SK-N-SH (cell line): ENCODE data around the gene DYNLT3. TPM values are rescaled to one million over a fixed set of nuclear protein-coding genes. Genes with fewer than 3 reads are reported as not detected.

Experiments used
- CTCF ChIA-PET: fragments of 300-600, 350-600 bp; formaldehyde crosslinking; extraction: SDS; loops from one replicate; lab custom pipeline; 2021; lab: Yijun Ruan, JAX
- POLR2A ChIA-PET: fragments of 350-600 bp; sonication (Branson Sonifier 250); formaldehyde crosslinking; extraction: SDS; loops from one replicate; lab custom pipeline; 2020; ENCODE audit warnings: antibody characterized with exemption, inconsistent platforms; lab: Yijun Ruan, JAX
- DNase-seq: peaks from one replicate; pipeline ENCODE4 v3.0.0; 2012
- H2AFZ ChIP-seq: fragments of 200-600 bp; sonication (generic); 2 replicates; pipeline ENCODE4 v1.8.1; 2016; ENCODE audit warnings: antibody characterized with exemption, mild to moderate bottlenecking, low read depth
- H3F3A ChIP-seq: fragments of 200-600 bp; sonication (generic); replicated peaks from 2 replicates; pipeline ENCODE3; 2016; ENCODE audit warnings: antibody characterized with exemption, mild to moderate bottlenecking; ENCODE audit not compliant: insufficient read depth
- H3K27ac ChIP-seq, 2 experiments: fragments of 200-500 bp in 1 of 2; fragments of 200-600 bp in 1 of 2; sonication (Bioruptor generic) in 1 of 2; sonication (generic), shearing (Covaris generic) in 1 of 2; 2 replicates each; pipeline versions ENCODE4 v1.5.1 to v1.6.1; 2014 to 2016; ENCODE audit warnings: low read depth in 2 of 2, inconsistent platforms in 1 of 2, low read length in 1 of 2, mild to moderate bottlenecking in 1 of 2, mixed read lengths in 1 of 2
- H3K27me3 ChIP-seq: fragments of 200-600 bp; sonication (generic), shearing (Covaris generic); 2 replicates; pipeline ENCODE4 v1.6.1; 2016; ENCODE audit warnings: mixed run types; ENCODE audit not compliant: insufficient read depth
- H3K36me3 ChIP-seq, 2 experiments: fragments of 200-500 bp in 1 of 2; fragments of 200-600 bp in 1 of 2; sonication (Bioruptor generic) in 1 of 2; sonication (generic) in 1 of 2; replicated peaks in 1 of 2; 2 replicates each; pipeline versions ENCODE3 to v1.5.1; 2014 to 2016; ENCODE audit warnings: low read length in 1 of 2, mild to moderate bottlenecking in 1 of 2; ENCODE audit not compliant: insufficient read depth in 2 of 2, control insufficient read depth in 1 of 2
- H3K4me1 ChIP-seq, 2 experiments: fragments of 200-500 bp in 1 of 2; fragments of 200-600 bp in 1 of 2; sonication (Bioruptor generic) in 1 of 2; sonication (generic), shearing (Covaris generic) in 1 of 2; 2 replicates each; pipeline versions ENCODE4 v1.5.1 to v1.6.1; 2014 to 2016; ENCODE audit warnings: low read depth in 1 of 2, low read length in 1 of 2, mixed run types in 1 of 2; ENCODE audit not compliant: insufficient read depth in 2 of 2, control insufficient read depth in 1 of 2
- H3K4me2 ChIP-seq: fragments of 200-600 bp; sonication (generic), shearing (Covaris generic); 2 replicates; pipeline ENCODE4 v1.6.1; 2017; ENCODE audit warnings: mixed run types
- H3K4me3 ChIP-seq, 2 experiments: fragments of 200-500 bp in 1 of 2; fragments of 200-600 bp in 1 of 2; sonication (Bioruptor generic) in 1 of 2; sonication (generic), shearing (Covaris generic) in 1 of 2; 2 replicates each; pipeline versions ENCODE4 v1.5.1 to v1.8.1; 2014 to 2016; ENCODE audit warnings: low read depth in 2 of 2, inconsistent platforms in 1 of 2, low read length in 1 of 2, mild to moderate bottlenecking in 1 of 2, mixed read lengths in 1 of 2, moderate library complexity in 1 of 2
- H3K79me2 ChIP-seq: fragments of 200-600 bp; sonication (generic); 2 replicates; pipeline ENCODE4 v1.8.1; 2017; ENCODE audit warnings: mild to moderate bottlenecking; ENCODE audit not compliant: insufficient read depth
- H3K9ac ChIP-seq: fragments of 200-600 bp; sonication (generic); 2 replicates; pipeline ENCODE4 v1.6.1; 2017; ENCODE audit warnings: mixed run types
- H3K9me2 ChIP-seq: fragments of 200-600 bp; sonication (generic); 2 replicates; pipeline ENCODE4 v1.6.1; 2017; ENCODE audit warnings: mixed run types
- H3K9me3 ChIP-seq: fragments of 200-600 bp; sonication (generic); 2 replicates; pipeline ENCODE4 v1.6.1; 2017; ENCODE audit warnings: mixed run types, mild to moderate bottlenecking, moderate library complexity
- H4K20me1 ChIP-seq: fragments of 200-600 bp; sonication (generic); 2 replicates; pipeline ENCODE4 v1.6.1; 2017; ENCODE audit warnings: mild to moderate bottlenecking, mixed run types; ENCODE audit not compliant: insufficient read depth
- CTCF ChIP-seq: fragments of 200-600 bp; sonication (generic); IDR thresholded peaks from 2 replicates; pipeline ENCODE4 v1.6.1; 2017; ENCODE audit warnings: antibody characterized with exemption, mild to moderate bottlenecking, moderate library complexity
- EP300 ChIP-seq, 2 experiments: IDR thresholded peaks; 2 replicates each; pipeline versions ENCODE4 v1.4.0 to v1.6.1; 2012; ENCODE audit warnings: borderline replicate concordance in 1 of 2, low read depth in 1 of 2, low read length in 1 of 2
- FOSL2 ChIP-seq: IDR thresholded peaks from 2 replicates; pipeline ENCODE4 v1.4.0; 2012; ENCODE audit warnings: low read depth, mild to moderate bottlenecking, moderate library complexity, borderline replicate concordance
- GABPA ChIP-seq: IDR thresholded peaks from 2 replicates; pipeline ENCODE4 v1.4.0; 2012; ENCODE audit warnings: low read depth, mild to moderate bottlenecking
- GATA2 ChIP-seq: sonication (generic); formaldehyde crosslinking; IDR thresholded peaks from 2 replicates; pipeline ENCODE4 v1.5.0; 2020; ENCODE audit warnings: mild to moderate bottlenecking, missing genetic modification reagents
- IRF3 ChIP-seq: fragments of 150-350 bp; IDR thresholded peaks from 2 replicates; pipeline ENCODE4 v1.6.1; 2016; ENCODE audit warnings: mild to moderate bottlenecking, low read depth, low read length
- MAX ChIP-seq: IDR thresholded peaks from 2 replicates; pipeline ENCODE4 v1.4.0; 2012; ENCODE audit warnings: low read depth
- MXI1 ChIP-seq: IDR thresholded peaks from 2 replicates; pipeline ENCODE4 v1.6.1; 2012; ENCODE audit warnings: mild to moderate bottlenecking, low read depth, low read length, improper control_type of control experiment
- REST ChIP-seq: IDR thresholded peaks from 2 replicates; pipeline ENCODE4 v1.6.1; 2012; ENCODE audit warnings: mild to moderate bottlenecking, low read depth, low read length, moderate library complexity
- RFX5 ChIP-seq: IDR thresholded peaks from 2 replicates; pipeline ENCODE4 v1.6.1; 2012; ENCODE audit warnings: mild to moderate bottlenecking, improper control_type of control experiment, low read length
- RXRA ChIP-seq: IDR thresholded peaks from 2 replicates; pipeline ENCODE4 v1.4.0; 2012; ENCODE audit warnings: low read depth, mild to moderate bottlenecking, borderline replicate concordance
- TCF12 ChIP-seq: IDR thresholded peaks from 2 replicates; pipeline ENCODE4 v1.4.0; 2012
- USF2 ChIP-seq: fragments of 150-350 bp; IDR thresholded peaks from 2 replicates; pipeline ENCODE4 v1.6.1; 2017; ENCODE audit warnings: antibody characterized with exemption, low read length, low read depth, borderline replicate concordance
- ZBTB33 ChIP-seq: IDR thresholded peaks from 2 replicates; pipeline ENCODE4 v1.4.0; 2012; ENCODE audit warnings: low read depth, borderline replicate concordance
- WGBS: methylation state at CpG from one replicate; pipeline ENCODE4 v1.1.6; 2017; ENCODE audit warnings: low lambda C conversion rate; 5-methylcytosine and 5-hydroxymethylcytosine counted together
- polyA plus RNA-seq, 3 experiments: library from polyadenylated mRNA; depleted of rRNA; stranded (reverse); fragments of >200 nt; gene quantifications; 2 replicates each; pipeline ENCODE4 v1.2.3, GENCODE V29; 2012

Gene DYNLT3
- polyA plus RNA-seq, 1 of the 3 experiments (the other 2 are of a cell fraction), result 7.3 TPM

GRCh38 chrX:37894725-37895124, 47.4 kb upstream of the DYNLT3 start:
- no peak overlapping the region for H3K4me3 ChIP-seq

GRCh38 chrX:37888010-37888409, 40.6 kb upstream of the DYNLT3 start:
- Histone ChIP-seq H3K36me3 (no peaks in the 10 kb centered on the region), H3K4me1 (no peaks in the 10 kb centered on the region), H3K27me3 (no peaks in the 10 kb centered on the region; the same call in 1 of the 2 replicates), H3K79me2 (no peaks in the 10 kb centered on the region), H3K4me2 (0 out of 2 replicates have a peak overlapping the region, but pooled peaks have one; percentile 44), H3K4me3 (no peak overlapping the region), H3K9me3 (no peaks in the 10 kb centered on the region), H3K9me2 (no peaks in the 10 kb centered on the region), H3K27ac (no peak overlapping the region), H3F3A (peaks cover 4% of the 10 kb centered on the region), H3K9ac (no peak overlapping the region), H4K20me1 (no peaks in the 10 kb centered on the region), H2AFZ (no peak overlapping the region)
- 28% methylated on average over 5 of the region's 5 CpGs for WGBS
- no peak for DNase-seq
- ChIA-PET CTCF (no interaction called here), POLR2A (no interaction called here)
- TF ChIP-seq REST, result no peak
- TF ChIP-seq GABPA, result no peak
- TF ChIP-seq USF2, result no peak
- no peak for TF ChIP-seq RFX5
- no peak for TF ChIP-seq TCF12
- no peak for TF ChIP-seq ZBTB33
- TF ChIP-seq IRF3, result no peak
- TF ChIP-seq RXRA, result no peak
- no peak for TF ChIP-seq MXI1
- no peak for TF ChIP-seq FOSL2
- no peak for TF ChIP-seq CTCF

More at GRCh38 chrX:37894725-37895124, 47.4 kb upstream of the DYNLT3 start:
- CTCF ChIA-PET, result no interaction called here
- POLR2A ChIA-PET, result no interaction called here
- Histone ChIP-seq H3K36me3 (no peaks in the 10 kb centered on the region), H4K20me1 (no peaks in the 10 kb centered on the region), H2AFZ (no peak overlapping the region), H3K9me3 (no peaks in the 10 kb centered on the region), H3K9me2 (no peaks in the 10 kb centered on the region), H3F3A (peaks cover 9% of the 10 kb centered on the region), H3K9ac (no peak overlapping the region), H3K27ac (no peak overlapping the region), H3K4me2 (no peak overlapping the region), H3K4me1 (no peaks in the 10 kb centered on the region), H3K27me3 (0 out of 2 replicates have a peak, but pooled peaks cover 6% of the 10 kb centered on the region), H3K79me2 (no peaks in the 10 kb centered on the region)
- no peak for TF ChIP-seq GATA2 (CRISPR knock-in tag)
- TF ChIP-seq USF2, result no peak
- TF ChIP-seq MAX, result no peak
- no peak for TF ChIP-seq EP300 (IDR thresholded peaks at IDR 0.05; ENCODE audit: borderline replicate concordance in 1 of 2, low read depth in 1 of 2, low read length in 1 of 2)
- WGBS, result 5% methylated on average over 3 of the region's 3 CpGs
- DNase-seq, result no peak
